ENCODE measurements around the gene KCNQ1. TPM values are rescaled to one million over a fixed set of nuclear protein-coding genes. Genes with fewer than 3 reads are reported as not detected.

Gene KCNQ1
- total and polyA plus RNA-seq, 3 experiments from 2014 or later = 2.6 to 5.7 (median 3.4) TPM

DNA sequence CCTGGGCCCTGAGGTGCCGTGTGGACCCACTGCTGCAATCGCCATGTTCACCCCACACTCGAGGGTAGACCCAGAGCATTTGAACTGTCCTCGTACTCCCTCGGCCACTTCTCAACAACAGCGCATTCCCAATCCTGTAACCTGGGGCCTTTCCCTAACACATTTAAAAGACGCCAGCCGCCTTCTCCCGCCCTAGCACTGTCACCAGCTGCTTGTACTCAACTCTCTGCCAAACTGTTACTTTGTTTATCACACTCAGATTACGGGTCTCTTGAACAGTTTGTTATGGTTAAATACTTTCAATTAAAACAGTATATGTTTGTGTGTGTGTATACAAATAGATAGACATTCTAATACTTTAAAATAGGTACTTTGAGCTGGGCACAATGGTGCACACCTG lies 420.1 kb downstream of the KCNQ1 start:
- no peak overlapping the region for H3K4me3 Mint-ChIP-seq
- H3K27me3 ChIP-seq (ENCODE audit: insufficient read depth, low read length, poor library complexity, severe bottlenecking) = no peaks in the 10 kb centered on the region
- H3K4me1 Mint-ChIP-seq = peaks cover 0 to 6% (median 2%) of the 10 kb centered on the region in 3 donors
- no peaks in the 10 kb centered on the region for H3K4me1 ChIP-seq (ENCODE audit: insufficient read depth, low read length)
- CTCF ChIA-PET = interaction anchor here (1.0 kb wide), 1 partner anchor 35 kb away, joined by 3 read pairs; no protein-coding TSS in a partner anchor
- POLR2A ChIA-PET = no interaction called here
- no peak overlapping the region for H3K27ac ChIP-seq (ENCODE audit: low read depth, low read length)
- DNase-seq = no peak
- H3K9me3 ChIP-seq (ENCODE audit: low read length) = no peaks in the 10 kb centered on the region
- H3K9me3 Mint-ChIP-seq = no peaks in the 10 kb centered on the region
- H3K36me3 Mint-ChIP-seq = no peaks in the 10 kb centered on the region
- H3K27ac Mint-ChIP-seq = no peak overlapping the region
- no peak overlapping the region for H3K4me3 ChIP-seq (ENCODE audit: low read length)
- H3K27me3 Mint-ChIP-seq = peaks cover 35 to 65% of the 10 kb centered on the region in 2 donors
- no peaks in the 10 kb centered on the region for H3K36me3 ChIP-seq (ENCODE audit: insufficient read depth, low read length)

DNA sequence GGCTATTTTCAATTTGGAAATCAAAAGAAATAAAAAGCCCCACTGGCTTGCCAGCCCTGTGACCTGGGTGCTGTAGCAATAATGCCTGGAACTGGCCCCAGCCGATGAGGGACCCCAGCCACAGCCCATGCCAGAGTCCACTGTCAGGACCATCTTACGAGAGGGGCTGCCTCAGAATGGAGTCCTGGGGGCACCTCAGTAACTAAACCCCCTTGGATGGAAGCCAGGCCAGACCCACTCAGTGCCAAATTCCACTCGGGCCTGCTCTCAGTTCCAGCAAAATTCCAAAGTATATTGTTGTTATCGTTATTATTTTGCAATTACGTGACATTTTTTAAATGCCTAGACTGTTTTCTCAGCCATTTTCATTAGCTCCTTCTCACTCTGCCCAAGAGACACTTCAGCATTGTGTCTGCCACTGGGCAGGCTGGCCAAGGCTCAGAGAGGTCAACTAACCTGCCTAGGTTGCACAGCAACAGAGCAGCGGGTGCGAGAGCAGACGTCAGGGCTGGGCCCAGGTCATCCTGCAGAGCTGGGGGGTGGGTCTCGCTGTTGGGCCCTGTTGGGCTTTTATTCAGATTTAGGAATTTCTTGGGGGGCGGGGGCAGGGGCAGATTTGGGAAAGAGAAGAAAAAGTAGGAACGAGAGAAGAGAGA lies 421.2 kb downstream of the KCNQ1 start:
- H3K9me3 ChIP-seq (ENCODE audit: low read length) = no peaks in the 10 kb centered on the region
- H3K27me3 ChIP-seq (ENCODE audit: insufficient read depth, low read length, poor library complexity, severe bottlenecking) = no peaks in the 10 kb centered on the region
- Mint-ChIP-seq H3K27me3 (peaks cover 37 to 67% of the 10 kb centered on the region in 2 donors), H3K36me3 (no peaks in the 10 kb centered on the region), H3K9me3 (no peaks in the 10 kb centered on the region), H3K4me1 (peaks cover 0 to 6% (median 2%) of the 10 kb centered on the region in 3 donors), H3K4me3 (no peak overlapping the region), H3K27ac (no peak overlapping the region)
- DNase-seq = no peak
- ChIA-PET POLR2A (no interaction called here), CTCF (no interaction called here)
- no peaks in the 10 kb centered on the region for H3K36me3 ChIP-seq (ENCODE audit: insufficient read depth, low read length)
- H3K4me1 ChIP-seq (ENCODE audit: insufficient read depth, low read length) = no peaks in the 10 kb centered on the region
- H3K27ac ChIP-seq (ENCODE audit: low read depth, low read length) = no peak overlapping the region
- H3K4me3 ChIP-seq (ENCODE audit: low read length) = no peak overlapping the region

DNA sequence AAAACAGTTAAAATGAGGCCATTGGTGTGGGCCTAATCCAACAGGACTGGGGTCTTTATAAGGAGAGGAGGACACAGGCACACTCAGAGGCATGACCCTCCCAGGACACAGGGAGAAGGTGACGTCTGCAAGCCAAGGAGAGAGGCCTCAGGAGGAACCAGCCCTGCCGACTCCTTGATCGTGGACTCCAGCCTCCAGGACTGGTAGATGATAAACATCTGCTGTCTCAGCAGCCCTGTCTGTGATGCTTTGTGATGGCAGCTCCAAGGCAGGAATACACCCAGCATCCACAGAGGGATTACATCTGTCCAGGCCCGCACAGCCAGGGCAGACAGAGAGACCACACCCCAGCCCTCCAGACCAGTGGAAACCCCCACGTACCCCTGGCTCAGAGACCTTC lies 422.3 kb downstream of the KCNQ1 start:
- Mint-ChIP-seq H3K36me3 (no peaks in the 10 kb centered on the region), H3K27me3 (peaks cover 38 to 70% of the 10 kb centered on the region in 2 donors), H3K4me3 (no peak overlapping the region), H3K4me1 (peaks cover 0 to 9% (median 7%) of the 10 kb centered on the region in 3 donors), H3K9me3 (no peaks in the 10 kb centered on the region), H3K27ac (no peak overlapping the region)
- Histone ChIP-seq H3K27me3 (ENCODE audit: insufficient read depth, low read length, poor library complexity, severe bottlenecking) (no peaks in the 10 kb centered on the region), H3K36me3 (ENCODE audit: insufficient read depth, low read length) (no peaks in the 10 kb centered on the region), H3K4me3 (ENCODE audit: low read length) (no peak overlapping the region), H3K9me3 (ENCODE audit: low read length) (no peaks in the 10 kb centered on the region), H3K27ac (ENCODE audit: low read depth, low read length) (no peak overlapping the region), H3K4me1 (ENCODE audit: insufficient read depth, low read length) (no peaks in the 10 kb centered on the region)
- ChIA-PET CTCF (no interaction called here), POLR2A (no interaction called here)
- no peak for DNase-seq

DNA sequence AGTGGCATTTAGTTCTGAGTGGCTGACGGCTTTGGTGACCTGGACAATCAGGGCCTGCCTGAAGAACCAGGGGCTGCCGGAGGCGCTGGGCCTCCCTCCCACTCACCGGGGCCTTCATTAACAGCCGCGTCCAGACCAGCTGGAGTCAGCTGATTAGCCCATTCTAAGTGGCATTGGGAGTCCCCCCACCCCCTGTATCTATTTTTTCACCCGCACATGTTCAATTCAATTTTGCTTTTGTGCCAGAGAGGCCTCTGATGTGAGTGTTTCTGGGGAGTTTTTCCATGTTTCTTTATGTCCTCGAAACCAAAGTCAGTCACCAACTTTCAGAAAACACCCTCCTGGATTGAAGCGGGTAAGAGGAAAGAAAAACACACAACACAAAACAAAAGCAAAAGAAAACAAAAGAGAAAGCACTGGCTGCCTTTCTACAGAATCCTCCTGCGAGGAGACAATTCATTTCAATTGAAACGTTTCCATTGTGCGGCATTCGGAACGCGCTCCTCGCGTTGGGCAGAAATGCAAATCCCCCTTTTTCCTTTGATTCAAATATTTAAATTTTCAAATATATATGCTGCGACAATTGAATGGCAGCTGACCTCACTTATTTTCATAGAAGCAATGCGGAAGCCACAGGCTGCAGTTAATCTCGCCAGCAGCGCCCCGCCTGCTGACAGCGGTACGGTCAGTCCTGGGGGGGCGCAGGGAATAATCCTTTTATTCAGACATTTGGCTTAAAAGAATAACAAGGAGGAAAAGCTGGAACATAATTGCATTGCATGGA lies 423.1 kb downstream of the KCNQ1 start:
- H3K4me3 ChIP-seq (ENCODE audit: low read length) = no peak overlapping the region
- no peak overlapping the region for H3K27ac ChIP-seq (ENCODE audit: low read depth, low read length)
- H3K9me3 Mint-ChIP-seq = no peaks in the 10 kb centered on the region
- H3K27ac Mint-ChIP-seq = no peak overlapping the region
- H3K36me3 ChIP-seq (ENCODE audit: insufficient read depth, low read length) = no peaks in the 10 kb centered on the region
- H3K27me3 Mint-ChIP-seq = peaks cover 38 to 70% of the 10 kb centered on the region in 2 donors
- POLR2A ChIA-PET = no interaction called here
- no peak for DNase-seq
- H3K9me3 ChIP-seq (ENCODE audit: low read length) = no peaks in the 10 kb centered on the region
- peaks cover 0 to 9% (median 7%) of the 10 kb centered on the region in 3 donors for H3K4me1 Mint-ChIP-seq
- H3K4me1 ChIP-seq (ENCODE audit: insufficient read depth, low read length) = no peaks in the 10 kb centered on the region
- CTCF ChIA-PET = no interaction called here
- no peaks in the 10 kb centered on the region for H3K36me3 Mint-ChIP-seq
- no peaks in the 10 kb centered on the region for H3K27me3 ChIP-seq (ENCODE audit: insufficient read depth, low read length, poor library complexity, severe bottlenecking)
- H3K4me3 Mint-ChIP-seq = peak overlapping the region in 1 of 7 donors; percentile 20

DNA sequence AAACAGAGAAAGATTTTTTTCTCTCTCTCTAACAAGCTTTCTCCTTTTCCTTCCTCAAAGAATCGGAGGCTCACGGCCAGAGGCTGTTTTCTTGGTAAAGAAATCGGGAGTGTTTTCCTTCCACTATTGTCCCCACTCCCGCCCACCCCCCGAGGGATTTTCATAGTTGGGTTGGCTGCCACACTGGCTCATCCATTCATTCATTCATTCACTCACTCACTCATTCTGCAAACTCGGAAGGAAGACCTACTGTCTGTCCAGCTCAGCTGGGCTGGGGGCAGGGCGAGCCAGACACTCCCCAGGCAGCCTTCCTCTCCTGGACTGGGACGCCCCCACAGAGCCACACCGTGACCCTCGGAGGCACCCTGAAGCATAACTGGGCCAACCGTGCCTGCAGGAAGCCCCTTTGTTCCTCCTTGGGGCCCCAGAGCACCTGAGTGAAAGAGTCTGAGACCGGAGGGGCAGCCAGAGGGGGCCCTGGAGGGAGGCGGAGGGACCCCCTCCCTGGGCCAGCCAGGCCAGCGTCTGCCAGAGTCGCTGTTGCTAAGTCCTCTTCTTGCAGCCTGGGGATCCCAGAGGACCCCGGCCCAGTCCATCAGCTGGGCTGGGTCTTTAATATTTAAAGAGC lies 423.8 kb downstream of the KCNQ1 start:
- peaks cover 0 to 9% (median 7%) of the 10 kb centered on the region in 3 donors for H3K4me1 Mint-ChIP-seq
- H3K36me3 Mint-ChIP-seq = no peaks in the 10 kb centered on the region
- H3K27ac ChIP-seq (ENCODE audit: low read depth, low read length) = no peak overlapping the region
- ChIA-PET CTCF (no interaction called here), POLR2A (no interaction called here)
- H3K9me3 ChIP-seq (ENCODE audit: low read length) = no peaks in the 10 kb centered on the region
- H3K27ac Mint-ChIP-seq = no peak overlapping the region
- H3K4me3 ChIP-seq (ENCODE audit: low read length) = no peak overlapping the region
- no peaks in the 10 kb centered on the region for H3K36me3 ChIP-seq (ENCODE audit: insufficient read depth, low read length)
- no peaks in the 10 kb centered on the region for H3K9me3 Mint-ChIP-seq
- peaks cover 35 to 64% of the 10 kb centered on the region in 2 donors for H3K27me3 Mint-ChIP-seq
- H3K4me1 ChIP-seq (ENCODE audit: insufficient read depth, low read length) = no peaks in the 10 kb centered on the region
- H3K27me3 ChIP-seq (ENCODE audit: insufficient read depth, low read length, poor library complexity, severe bottlenecking) = no peaks in the 10 kb centered on the region
- no peak for DNase-seq
- peak overlapping the region in 3 of 7 donors; percentile 20 to 50 (median 42) for H3K4me3 Mint-ChIP-seq

DNA sequence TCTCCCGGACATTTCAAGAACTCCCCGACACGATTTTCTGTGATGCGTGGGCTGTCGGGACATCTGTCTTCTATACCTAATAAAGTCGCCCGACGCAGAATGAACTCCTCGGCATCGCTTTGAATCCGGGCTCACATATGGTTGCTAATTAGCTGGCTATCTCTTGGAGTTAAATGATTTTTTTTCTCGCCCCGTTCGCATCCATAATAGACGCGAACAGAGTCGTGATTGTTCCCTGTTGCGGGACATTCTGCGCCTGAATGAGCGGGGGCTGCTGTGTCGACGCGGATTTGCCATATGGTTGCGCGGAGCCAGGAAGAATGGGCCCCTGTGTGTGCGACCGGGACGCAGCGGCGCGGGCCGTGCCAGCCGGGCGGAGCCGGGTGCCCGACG lies 424.3 kb downstream of the KCNQ1 start:
- POLR2A ChIA-PET = no interaction called here
- no peaks in the 10 kb centered on the region for H3K36me3 Mint-ChIP-seq
- Histone ChIP-seq H3K9me3 (ENCODE audit: low read length) (no peaks in the 10 kb centered on the region), H3K27ac (ENCODE audit: low read depth, low read length) (no peak overlapping the region), H3K4me1 (ENCODE audit: insufficient read depth, low read length) (no peaks in the 10 kb centered on the region), H3K27me3 (ENCODE audit: insufficient read depth, low read length, poor library complexity, severe bottlenecking) (no peaks in the 10 kb centered on the region), H3K4me3 (ENCODE audit: low read length) (no peak overlapping the region), H3K36me3 (ENCODE audit: insufficient read depth, low read length) (no peaks in the 10 kb centered on the region)
- H3K4me3 Mint-ChIP-seq = peak overlapping the region in 1 of 7 donors; percentile 36
- peaks cover 35 to 59% of the 10 kb centered on the region in 2 donors for H3K27me3 Mint-ChIP-seq
- no peaks in the 10 kb centered on the region for H3K9me3 Mint-ChIP-seq
- peak overlapping the region in 1 of 8 donors; percentile 37 for H3K27ac Mint-ChIP-seq
- CTCF ChIA-PET = no interaction called here
- peaks cover 0 to 9% (median 7%) of the 10 kb centered on the region in 3 donors for H3K4me1 Mint-ChIP-seq
- no peak for DNase-seq

DNA sequence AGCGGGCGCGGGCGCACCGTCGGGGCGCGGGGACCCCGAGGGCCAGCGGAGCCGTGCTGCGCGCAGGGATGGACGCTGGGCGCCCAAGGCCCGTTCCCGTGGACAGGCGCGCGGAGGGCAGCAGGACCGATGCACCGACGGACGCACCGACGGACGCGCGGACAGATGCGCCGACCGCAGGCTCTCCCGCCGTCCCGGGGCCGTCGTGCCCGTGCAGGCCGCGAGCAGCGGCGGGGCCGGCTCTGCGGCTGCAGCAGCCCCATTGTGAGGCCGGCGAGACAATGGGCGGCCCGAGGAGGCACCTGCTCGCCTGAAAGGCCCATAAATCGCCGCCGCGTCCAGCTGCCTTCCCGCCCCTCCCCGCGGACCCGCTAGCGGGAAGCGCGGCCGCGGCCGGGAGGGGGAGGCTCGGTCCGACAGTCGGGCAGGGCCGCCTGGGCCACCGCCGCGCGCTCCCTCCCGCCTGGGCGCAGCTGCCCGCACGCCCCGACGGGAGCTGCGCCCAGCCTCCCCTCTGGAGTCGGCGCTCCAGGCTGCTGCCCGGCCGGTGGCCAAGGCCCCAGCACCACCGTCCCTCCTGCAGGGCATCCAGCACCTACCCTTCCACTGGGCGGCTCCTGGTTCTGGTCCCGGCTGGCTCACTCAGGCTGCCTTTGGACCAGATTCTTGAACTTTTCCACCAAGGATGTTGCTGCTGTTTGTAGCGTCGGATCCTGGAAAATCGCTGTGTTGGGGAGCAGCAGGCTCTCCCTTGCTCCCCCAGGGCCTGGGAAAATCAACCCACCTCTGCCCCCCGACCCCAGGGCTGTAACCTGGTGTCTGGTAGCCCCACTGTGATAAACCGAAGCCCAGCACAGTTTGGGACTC lies 425.0 kb downstream of the KCNQ1 start:
- Mint-ChIP-seq H3K27me3 (peaks cover 38 to 57% of the 10 kb centered on the region in 2 donors), H3K9me3 (no peaks in the 10 kb centered on the region), H3K4me1 (peaks cover 0 to 9% (median 7%) of the 10 kb centered on the region in 3 donors), H3K4me3 (no peak overlapping the region), H3K27ac (no peak overlapping the region), H3K36me3 (no peaks in the 10 kb centered on the region)
- no peak overlapping the region for H3K4me3 ChIP-seq (ENCODE audit: low read length)
- H3K4me1 ChIP-seq (ENCODE audit: insufficient read depth, low read length) = no peaks in the 10 kb centered on the region
- ChIA-PET CTCF (no interaction called here), POLR2A (no interaction called here)
- H3K36me3 ChIP-seq (ENCODE audit: insufficient read depth, low read length) = no peaks in the 10 kb centered on the region
- DNase-seq = no peak
- no peaks in the 10 kb centered on the region for H3K27me3 ChIP-seq (ENCODE audit: insufficient read depth, low read length, poor library complexity, severe bottlenecking)
- H3K9me3 ChIP-seq (ENCODE audit: low read length) = no peaks in the 10 kb centered on the region
- no peak overlapping the region for H3K27ac ChIP-seq (ENCODE audit: low read depth, low read length)
